GM18873 (cell line): ENCODE measurements around the gene CHRNA4.

Experiments
- ATAC-seq: cut with Tn5 transposase; IDR thresholded peaks from one replicate; pipeline ENCODE4 v1.9.1; 2021; ENCODE audit warnings: mild to moderate bottlenecking, moderate library complexity, moderate number of reproducible peaks; ENCODE audit not compliant: unreplicated experiment, low FRiP score

CHRNA4 gene

DNA sequence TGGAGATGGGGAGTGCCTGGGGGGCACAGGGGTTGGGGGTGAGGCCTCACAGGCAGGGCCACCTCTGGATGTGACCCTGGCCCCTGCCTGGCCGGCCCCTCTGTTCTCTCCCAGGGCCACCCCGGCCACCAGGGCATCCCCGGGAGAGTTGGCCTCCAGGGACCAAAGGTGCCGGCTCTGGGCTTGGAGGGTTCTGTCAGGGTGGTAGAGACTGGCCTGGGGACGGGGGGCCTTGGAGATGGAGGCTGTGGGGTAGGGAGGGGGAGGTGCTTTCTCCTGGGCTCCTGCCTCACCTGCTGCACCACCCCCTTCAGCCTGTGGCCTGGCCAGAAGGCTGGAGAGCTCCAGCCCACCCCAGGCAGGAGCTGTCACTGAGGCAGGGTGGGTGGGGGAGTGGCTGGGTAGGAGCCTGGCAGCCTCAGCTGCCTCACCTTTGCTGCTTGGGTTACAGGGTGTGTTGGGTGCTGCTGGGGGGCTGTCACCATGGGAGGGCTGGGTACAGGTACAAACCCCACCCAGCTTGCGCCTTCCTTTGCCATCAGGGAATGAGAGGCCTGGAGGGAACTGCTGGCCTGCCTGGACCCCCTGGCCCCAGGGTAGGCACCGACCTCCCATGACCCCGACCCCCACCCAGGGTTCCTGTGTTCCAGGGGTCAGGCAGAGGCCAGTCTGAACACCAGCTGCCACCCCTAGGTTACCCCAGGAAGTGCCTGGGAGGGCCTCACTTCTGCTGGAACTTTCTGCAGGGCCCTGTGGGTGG lies 35.4 kb downstream of the CHRNA4 start:
- no peak for ATAC-seq

DNA sequence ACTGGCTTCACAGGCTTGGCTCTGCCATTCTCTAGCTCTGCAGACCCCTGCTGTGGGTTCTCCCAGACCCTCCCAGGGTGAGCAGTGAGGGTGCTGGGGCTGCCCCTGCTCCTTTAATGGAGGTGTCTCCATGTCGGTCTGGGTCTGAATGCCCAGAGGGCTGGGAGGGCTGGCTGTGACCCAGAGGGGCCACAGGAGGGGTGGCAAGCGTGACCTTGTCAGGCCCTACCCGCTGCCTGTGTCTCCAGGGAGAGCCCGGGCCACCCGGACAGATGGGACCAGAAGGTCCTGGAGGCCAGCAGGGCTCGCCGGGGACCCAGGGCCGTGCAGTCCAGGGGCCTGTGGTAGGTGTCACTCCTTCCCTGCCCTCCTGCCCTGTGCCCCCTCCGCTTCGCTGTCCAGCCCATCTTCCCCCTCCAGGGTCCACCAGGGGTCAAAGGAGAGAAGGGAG lies 36.1 kb downstream of the CHRNA4 start:
- no peak for ATAC-seq

DNA sequence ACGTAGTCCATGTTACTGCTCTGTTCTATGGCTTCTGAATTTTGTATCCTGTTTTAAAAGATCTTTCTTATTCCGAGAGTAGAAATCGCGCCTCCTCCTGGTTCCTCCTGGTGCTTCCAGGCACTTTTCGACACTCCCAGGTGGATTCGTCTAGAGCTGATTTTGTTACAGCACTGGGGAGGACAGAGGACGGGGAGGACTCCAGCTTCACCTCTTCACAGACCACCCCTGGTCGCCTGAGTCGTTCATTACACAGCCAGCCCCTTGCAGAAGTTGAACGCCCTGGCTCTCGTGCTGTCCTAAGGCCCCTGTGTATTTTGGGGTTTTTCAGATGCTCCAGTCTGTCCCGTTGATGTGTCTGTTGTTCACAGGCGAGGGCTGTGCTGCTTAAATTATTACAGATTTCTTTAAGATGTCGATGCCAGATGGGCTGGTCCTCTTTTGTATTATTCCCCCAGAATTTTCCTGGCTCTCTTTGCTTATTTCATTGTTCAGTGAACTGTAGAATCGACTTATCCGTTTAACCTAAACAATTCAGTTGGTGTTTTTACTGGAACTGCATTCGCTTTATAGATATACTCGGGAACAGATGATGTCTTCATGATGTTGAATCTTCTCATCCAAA lies 37.7 kb downstream of the CHRNA4 start:
- no peak for ATAC-seq

DNA sequence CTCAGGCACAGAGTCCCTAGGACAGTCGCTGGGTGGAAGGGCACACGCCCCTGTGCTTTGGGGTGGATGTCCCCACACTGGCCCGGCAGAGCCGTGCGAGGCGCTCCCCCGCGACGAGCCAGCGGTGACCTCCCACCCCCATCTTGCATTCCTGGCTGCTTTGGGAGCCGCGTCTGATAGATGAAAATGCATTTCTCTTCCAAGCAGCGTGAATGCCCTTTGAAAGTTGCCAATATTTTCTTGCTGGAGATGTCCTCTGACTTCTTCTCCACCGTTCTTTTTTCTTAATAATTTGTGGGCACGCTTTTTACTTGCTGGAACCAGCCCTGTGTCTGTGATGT lies 38.2 kb downstream of the CHRNA4 start:
- no peak for ATAC-seq

DNA sequence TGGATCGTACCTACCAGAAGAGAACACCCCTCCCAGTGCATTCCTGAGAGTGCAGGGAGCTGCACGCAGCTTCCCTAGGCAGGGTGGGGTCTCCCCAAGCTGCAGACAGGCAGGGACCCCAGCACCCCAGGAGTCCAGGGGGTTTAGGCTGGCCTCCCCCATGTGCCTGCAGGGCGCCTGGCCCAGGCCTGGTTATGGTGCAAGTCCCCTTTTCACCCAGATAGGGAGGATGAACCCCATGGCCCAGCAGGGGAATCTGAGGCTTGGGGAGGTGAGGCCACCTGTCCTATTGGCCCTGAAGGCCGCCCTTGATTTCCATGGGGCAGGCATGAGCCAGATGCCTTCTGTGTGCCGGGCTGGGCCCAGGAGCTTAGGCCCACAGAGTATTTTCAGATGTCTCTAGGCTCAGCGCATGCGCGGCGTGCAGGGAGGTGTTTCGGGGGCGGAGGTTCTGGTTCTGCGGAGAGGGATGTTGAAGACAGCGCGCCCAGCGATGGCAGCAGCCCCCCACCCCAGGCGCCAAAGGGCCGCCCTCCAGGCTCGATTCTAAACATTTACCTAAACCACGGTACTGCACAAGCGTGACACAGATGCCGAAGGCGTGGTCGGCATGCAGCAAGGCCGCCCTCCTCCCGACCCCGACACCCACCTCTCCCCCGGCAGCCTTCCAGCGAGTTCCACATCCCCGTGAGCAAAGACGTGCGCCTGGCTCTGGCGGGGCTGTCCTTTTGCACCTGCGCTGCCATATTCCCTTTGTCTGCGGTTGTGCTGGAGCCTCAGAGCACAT lies 38.8 kb downstream of the CHRNA4 start:
- no peak for ATAC-seq

DNA sequence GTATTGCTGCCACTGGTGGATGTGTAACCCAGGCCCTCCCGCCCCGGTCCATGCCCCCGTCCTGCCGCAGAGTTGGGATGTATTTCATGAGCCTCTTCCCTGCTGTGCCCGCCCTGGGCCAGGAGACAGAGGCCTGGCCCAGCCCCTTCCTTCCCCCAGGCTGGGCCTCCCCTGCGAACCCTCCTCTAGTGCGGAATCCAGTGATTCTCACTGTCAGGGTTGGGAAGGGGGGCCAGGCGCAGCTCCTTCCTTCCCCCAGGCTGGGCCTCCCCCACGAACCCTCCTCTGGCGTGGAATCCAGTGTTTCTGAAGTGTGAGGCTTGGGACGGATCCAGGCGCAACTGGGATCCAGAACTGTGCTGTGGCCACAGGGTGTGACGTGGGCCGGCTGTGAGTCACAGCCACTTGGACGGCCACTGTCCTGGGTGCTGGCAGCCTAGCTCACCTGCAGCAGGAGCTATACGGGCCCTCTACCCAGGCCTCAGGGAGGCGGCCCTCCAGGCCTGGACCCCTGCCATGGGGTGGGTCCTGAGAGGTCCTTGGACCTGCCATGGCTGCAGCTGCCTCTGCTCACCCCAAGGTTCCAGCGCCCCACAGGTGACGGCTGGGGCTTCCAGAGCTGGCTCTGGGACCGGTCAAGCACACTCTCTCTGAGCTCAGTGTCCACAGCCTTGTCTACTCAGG lies 39.9 kb downstream of the CHRNA4 start:
- ATAC-seq, result no peak

DNA sequence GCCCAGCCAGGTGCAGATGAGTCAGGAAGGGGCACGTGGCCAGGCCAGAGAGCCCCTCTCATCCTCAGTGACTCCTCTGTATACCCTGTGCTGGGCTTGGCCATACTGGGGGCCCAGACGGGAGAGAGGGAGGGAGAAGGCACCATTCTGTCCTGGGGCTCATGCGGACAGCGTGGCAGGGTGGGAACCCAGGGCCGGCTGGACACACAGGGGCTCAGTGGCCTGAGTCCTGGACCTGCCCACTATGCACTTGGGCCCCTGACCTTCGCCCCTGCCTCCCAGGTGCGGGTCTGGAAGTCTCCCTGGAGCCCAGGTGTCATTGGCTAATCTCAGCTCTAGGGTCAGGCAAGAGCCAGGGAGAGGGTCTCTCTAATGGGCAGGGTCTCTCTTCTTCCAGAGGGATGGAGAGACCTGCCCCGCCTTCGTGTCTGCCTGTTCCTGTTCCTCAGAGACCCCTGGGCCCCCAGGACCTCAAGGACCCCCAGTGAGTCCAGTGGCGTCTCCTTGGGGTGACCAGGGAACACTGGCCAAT lies 40.5 kb downstream of the CHRNA4 start:
- no peak for ATAC-seq

DNA sequence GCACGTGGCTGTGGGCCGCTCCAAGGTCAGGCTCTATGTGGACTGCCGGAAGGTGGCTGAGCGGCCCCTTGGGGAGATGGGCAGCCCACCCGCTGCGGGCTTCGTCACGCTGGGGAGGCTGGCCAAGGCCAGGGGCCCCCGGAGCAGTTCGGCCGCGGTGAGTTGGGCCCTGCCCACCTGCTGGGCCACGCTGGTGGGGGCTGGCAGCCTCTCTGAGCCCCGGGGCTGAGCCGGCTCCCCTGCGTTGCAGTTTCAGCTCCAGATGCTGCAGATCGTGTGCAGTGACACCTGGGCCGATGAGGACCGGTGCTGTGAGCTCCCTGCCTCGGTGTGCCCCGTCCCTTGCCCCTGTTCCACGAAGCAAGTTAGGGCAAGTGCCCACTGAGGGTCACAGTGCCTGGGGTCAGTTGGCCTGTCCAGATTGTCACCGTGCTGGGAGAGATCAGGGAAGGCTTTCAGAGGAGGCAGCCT lies 41.1 kb downstream of the CHRNA4 start:
- no peak for ATAC-seq

DNA sequence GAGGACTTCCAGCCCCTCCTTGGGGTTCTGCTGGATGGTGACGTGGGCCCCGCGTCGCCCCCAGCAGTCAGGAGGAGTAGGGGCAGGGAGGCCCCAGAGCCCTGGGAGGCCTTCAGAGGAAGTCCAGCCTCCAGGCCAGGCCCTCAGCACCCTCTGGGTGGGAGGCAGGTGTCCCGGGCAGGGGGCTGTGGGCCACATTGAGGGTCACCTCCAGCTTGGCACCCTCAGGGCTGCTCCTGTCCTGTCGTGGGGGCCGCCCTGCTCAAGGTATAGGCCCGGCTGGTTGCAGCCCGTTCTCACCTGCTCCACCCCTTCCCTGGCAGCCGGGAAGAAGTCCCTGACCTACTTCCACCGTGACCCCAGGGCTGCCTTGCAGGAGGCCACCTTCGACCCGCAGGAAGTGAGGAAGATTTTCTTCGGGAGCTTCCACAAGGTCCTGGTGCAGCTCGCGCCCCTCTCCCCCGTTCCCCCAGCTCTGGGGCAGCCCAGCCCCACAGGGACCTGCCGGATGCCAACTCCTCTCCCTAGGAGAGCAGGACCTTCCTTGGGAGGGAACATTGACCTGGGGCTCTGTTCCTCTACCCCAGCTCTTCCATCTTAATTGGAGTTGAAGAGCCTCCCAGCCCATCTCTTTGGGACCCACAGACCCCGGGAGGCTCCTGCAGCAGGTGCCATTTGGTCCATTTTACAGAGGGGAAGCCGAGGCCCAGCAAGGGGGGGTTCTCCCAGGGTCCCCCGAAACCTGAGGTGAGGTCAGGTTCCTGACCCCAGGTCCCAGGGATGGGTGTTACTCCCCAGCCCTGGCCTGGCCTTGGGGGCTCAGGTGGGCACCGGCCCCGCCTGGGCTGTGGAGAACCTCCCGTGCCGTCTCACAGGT lies 41.7 kb downstream of the CHRNA4 start:
- no peak for ATAC-seq

DNA sequence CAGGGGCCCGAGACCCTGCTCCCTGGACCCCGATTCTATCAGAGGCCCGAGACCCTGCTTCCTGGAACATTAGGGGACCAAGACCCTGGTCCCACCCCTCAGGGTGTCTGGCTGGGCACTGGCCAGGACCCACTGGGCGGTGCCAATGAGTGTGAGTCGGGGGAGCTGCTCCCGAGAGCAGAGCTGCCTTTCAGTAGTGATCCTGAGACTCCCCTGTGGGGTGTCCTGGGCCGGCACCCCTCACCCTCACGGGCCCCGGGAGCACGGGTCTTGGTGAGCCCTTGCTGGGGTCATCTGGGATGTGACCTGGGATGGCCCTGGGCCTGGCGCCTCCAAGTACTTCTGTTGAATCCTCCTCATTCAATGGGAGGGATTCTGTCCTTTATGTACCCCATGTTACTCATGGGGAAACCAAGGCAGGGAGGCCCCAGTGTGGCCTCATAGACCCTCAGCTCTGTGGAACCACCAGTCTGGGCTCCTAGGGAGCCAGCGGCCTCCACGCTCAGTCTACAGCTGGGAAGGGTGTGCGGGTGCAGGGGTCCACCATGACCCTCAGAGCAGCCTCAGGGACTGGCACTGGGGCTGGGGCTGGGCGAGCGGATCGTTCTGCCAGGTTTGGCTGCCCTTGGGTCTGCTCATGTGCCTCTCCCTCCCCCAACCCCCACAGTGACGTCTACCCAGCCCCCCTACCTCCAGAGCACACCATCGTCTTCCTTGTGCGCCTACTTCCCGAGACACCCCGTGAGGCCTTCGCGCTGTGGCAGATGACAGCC lies 42.6 kb downstream of the CHRNA4 start:
- ATAC-seq, result no peak

DNA sequence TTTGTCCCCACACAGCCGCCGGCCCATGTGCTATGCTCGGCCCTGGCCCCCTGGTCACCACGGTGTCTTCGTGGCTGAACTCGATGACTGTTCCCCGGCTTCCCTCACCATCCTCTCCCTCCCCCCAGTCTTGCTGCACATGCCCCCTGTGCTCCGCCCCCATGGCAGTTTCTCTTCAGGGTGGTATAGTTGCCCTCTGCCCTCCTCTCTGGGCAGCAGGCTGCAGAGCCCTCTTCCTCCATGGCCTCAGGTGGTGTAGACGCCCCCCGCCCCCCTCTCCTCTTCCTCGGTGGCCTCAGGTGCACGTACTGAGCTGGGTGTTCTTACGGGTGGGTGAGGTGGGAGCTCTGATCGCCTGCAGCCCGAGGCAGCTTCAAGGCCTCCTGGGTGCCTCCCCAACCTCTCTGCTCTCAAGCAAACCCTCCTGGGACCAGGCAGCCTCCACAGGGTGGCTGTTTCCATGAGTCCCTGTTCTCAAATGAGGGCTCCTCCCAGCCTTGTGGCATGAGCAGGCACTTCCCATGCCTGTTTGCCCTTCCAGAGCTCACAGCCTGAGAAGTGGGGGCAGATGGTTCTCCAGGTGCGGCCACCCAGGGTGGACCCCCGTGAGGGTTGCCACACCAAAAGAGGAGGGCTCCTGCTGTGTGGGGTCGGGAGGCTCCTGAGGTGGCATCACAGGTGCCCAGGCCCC lies 43.4 kb downstream of the CHRNA4 start:
- no peak for ATAC-seq

DNA sequence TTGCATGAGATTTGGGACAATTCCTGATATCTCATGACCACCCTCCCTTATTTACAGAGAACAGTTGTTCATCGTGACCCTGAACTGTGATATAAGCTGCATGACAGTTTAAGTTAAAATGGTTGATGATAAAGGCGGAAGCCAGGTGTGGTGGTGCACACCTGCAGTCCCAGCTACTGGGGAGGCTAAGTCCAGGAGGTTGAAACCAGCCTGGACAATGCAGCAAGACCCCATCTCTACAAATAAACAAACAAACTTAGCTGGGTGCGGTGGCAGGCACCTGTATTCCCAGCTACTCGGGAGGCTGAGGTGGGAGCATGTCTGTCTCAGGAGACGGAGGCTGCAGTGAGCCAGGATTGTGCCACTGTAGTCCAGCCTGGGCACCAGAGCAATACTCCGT lies 44.1 kb downstream of the CHRNA4 start:
- ATAC-seq, result no peak

DNA sequence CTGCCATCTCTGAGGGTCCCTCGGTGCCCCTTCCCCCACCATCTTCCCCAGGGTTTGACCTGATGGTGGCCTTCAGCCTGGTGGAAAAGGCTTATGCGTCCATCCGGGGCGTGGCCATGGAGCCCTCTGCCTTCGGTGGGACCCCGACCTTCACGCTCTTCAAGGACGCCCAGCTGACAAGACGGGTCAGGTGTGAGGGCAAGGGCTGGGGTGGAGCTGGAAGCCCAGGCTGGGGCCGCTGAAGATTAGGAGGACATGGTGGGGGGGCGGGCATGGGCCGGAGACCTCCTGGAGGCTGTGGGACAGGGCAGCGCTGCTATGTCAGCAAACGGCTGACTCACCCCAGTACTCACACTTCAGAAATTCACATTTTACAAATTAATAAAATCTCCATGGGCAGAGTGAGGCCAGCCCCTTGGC lies 44.6 kb downstream of the CHRNA4 start:
- ATAC-seq, result no peak

DNA sequence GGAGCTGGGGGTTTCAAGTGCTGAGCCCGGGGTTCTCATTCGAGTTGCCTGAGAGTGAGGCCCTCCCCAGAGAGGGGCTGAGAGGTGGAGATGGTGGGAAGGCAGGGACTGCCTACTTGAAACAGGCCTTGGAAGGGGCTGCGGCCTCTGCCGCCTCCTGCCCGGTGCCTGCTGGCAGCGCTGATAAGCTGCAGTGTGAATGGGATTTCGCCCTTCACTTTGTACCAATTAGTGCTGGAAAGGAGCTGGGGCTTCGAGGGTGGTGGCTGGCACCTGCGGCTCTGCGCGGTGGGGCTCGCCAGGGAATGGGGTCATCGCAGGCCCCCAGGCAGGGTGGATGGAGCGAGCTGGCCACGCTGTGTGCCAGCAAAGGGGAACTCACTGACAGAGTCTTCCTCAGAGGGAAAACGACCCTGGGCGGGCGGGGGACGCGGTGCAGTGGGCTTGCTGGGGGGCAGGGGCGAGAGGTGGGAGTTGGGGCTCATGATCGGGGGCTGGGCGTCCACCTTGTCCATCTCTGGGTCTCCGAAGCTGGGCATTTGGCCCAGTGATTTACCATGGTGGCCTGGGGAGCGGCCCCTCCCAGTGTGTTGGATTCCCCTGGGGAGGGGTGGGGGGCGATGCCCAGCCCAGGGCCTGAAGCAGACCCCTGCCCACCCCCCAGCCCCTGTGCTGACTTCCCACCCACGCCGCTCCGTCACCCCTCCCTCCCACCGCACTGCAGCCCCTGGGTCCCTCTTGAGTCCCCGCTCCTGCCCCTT lies 45.2 kb downstream of the CHRNA4 start:
- ATAC-seq, result no peak

DNA sequence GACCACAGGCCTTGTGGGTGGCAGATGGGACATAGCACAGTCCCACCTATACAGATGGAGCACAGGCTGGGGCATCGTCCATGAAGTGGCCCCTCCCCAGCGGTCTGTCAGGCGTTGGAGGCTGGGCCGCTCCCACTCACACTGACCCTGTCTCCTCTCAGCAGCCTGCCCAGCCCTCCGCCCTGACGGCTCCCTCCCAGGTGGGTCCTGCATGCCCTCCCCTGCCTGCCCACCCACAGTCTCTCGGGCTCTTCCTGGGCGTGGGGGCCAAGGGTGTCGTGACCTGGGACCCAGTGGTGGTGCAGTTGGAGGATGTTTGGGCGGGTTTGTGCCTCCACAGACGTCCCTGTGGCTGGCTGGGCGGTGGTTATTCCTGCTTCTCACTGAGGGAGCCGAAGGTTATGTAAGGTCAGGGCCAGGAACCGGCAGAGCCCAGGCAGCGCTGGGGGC lies 45.9 kb downstream of the CHRNA4 start:
- ATAC-seq, result no peak

DNA sequence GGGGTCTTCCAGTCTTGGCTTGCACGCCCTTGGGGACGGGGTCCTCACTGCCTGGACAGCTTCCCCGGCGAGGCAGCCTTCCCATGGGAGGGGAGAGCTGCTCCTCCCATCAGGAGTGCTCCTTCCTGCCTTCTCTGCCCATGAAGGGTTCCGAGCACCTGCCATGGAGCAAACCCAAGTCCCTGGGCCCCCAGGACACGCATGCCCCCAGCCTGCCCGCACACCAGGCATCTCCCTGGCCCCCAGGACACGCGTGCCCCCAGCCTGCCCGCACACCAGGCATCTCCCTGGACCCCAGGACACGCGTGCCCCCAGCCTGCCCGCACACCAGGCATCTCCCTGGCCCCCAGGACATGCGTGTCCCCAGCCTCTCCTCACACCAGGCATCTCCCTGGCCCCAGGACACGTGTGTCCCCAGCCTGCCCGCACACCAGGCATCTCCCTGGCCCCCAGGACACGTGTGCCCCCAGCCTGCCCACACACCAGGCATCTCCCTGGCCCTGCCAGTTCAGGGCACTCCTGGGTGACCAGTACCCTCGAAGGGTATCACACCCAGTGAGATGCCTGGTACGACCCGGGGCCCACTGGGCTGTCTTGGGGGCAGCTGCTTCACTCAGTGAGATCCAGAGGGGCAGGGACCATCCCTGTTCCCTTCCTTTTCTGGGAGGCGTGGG lies 46.4 kb downstream of the CHRNA4 start:
- ATAC-seq, result no peak

DNA sequence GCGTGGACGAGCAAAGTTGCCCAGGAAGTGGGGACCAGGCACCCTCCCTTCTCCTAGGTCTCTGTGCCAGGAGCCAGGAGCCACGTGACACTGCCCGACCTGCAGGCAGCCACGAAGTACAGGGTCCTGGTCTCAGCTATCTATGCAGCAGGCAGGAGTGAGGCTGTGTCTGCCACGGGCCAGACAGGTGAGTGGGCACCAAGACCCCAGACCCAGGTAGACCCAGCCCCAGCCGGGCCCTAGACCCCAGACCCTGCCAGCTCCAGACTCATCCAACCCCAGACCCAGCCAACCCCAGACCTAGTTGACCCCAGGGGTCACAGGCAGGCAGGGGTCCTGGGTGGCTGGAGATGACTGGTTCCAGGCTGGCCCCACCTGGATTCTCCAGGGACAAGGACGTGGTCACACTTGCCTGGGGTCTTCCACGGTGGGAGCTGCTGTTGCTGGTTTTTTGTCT lies 47.1 kb downstream of the CHRNA4 start:
- no peak for ATAC-seq
